GM04504 (cell line): ENCODE measurements around the gene ATF4.
"Not testable (repeated sequence)": the region's sequence is repeated elsewhere in the genome, so short reads cannot be mapped to it uniquely, and the experiment has no call there.

ENCODE experiments used
- DNase-seq: peaks from one replicate; pipeline ENCODE4 v3.0.0-alpha.2; 2012; ENCODE audit warnings: low read depth

Gene ATF4

GRCh38 chr22:39511226-39511625 is 9.1 kb upstream of the ATF4 start:
- DNase-seq, result no peak

GRCh38 chr22:39512026-39512425 is 8.3 kb upstream of the ATF4 start:
- DNase-seq, result no peak

GRCh38 chr22:39513791-39514190 is 6.6 kb upstream of the ATF4 start:
- DNase-seq, result no peak

GRCh38 chr22:39514373-39514973 is 5.9 kb upstream of the ATF4 start:
- no peak for DNase-seq

- no peak for DNase-seq
These were observed 4.9 kb upstream of the ATF4 start for GRCh38 chr22:39515266-39516050.

- DNase-seq, result no peak
These were observed 2.9 kb upstream of the ATF4 start for GRCh38 chr22:39517470-39517869.

- DNase-seq, result no peak
These were observed 2.1 kb upstream of the ATF4 start for GRCh38 chr22:39518144-39518786.

GRCh38 chr22:39518996-39519680 is 1.2 kb upstream of the ATF4 start:
- no peak for DNase-seq

- peak; percentile 99 for DNase-seq
These were observed 609 bp upstream of the ATF4 start for GRCh38 chr22:39519681-39520225.

GRCh38 chr22:39521106-39521885 is 934 bp downstream of the ATF4 start:
- not testable (repeated sequence) for DNase-seq

GRCh38 chr22:39522091-39522490 is 1.7 kb downstream of the ATF4 start:
- DNase-seq, result not testable (repeated sequence)

- no peak for DNase-seq
These were observed 2.4 kb downstream of the ATF4 start for GRCh38 chr22:39522567-39523300.

GRCh38 chr22:39524089-39524752 is 3.9 kb downstream of the ATF4 start:
- DNase-seq, result no peak

GRCh38 chr22:39524753-39525657 is 4.6 kb downstream of the ATF4 start:
- no peak for DNase-seq

GRCh38 chr22:39525658-39525975 is 5.3 kb downstream of the ATF4 start:
- DNase-seq, result no peak

- no peak for DNase-seq
These were observed 6.4 kb downstream of the ATF4 start for GRCh38 chr22:39526736-39527171.

- DNase-seq, result no peak
These were observed 7.2 kb downstream of the ATF4 start for GRCh38 chr22:39527481-39527961.

- DNase-seq, result no peak
These were observed 7.8 kb downstream of the ATF4 start for GRCh38 chr22:39528080-39528661.
